H1 (cell line): Measurements from ENCODE around the gene SPRING1. TPM values are rescaled to one million over a fixed set of nuclear protein-coding genes. Genes with fewer than 3 reads are reported as not detected.

Experiments
- CBX8 ChIP-seq: fragments of 300-800, 300-1000 bp; sonication (generic); IDR thresholded peaks from 2 replicates; pipeline ENCODE4 v1.7.1; 2016; ENCODE audit warnings: low read depth, low read length, borderline replicate concordance
- GABPA ChIP-seq: IDR thresholded peaks from 2 replicates; pipeline ENCODE4 v1.6.1; 2011; ENCODE audit warnings: mild to moderate bottlenecking, low read length, moderate library complexity, borderline replicate concordance; ENCODE audit not compliant: insufficient read depth
- KDM4A ChIP-seq: IDR thresholded peaks from one replicate; pipeline ENCODE4 v1.7.1; 2012; ENCODE audit warnings: low read depth, mild to moderate bottlenecking, moderate library complexity, low read length, inconsistent platforms; ENCODE audit not compliant: severe bottlenecking
- POLR2AphosphoS5 ChIP-seq: IDR thresholded peaks from 2 replicates; pipeline ENCODE4 v1.6.1; 2011; ENCODE audit warnings: low read depth, low read length
- POU5F1 ChIP-seq: IDR thresholded peaks from 2 replicates; pipeline ENCODE4 v1.6.1; 2011; ENCODE audit warnings: low read depth, mild to moderate bottlenecking, low read length, moderate library complexity
- SRF ChIP-seq: IDR thresholded peaks from 2 replicates; pipeline ENCODE4 v1.6.1; 2011; ENCODE audit warnings: mild to moderate bottlenecking, low read depth, low read length, moderate library complexity
- TBP ChIP-seq: IDR thresholded peaks from 2 replicates; pipeline ENCODE4 v1.6.1; 2011; ENCODE audit warnings: low read depth, low read length, improper control_type of control experiment
- polyA plus RNA-seq, 7 experiments: library from polyadenylated mRNA; depleted of rRNA in 3 of 7; stranded (reverse) in 5 of 7; unstranded in 2 of 7; fragments of >200 nt in 5 of 7; fragments of 200-250 nt in 2 of 7; gene quantifications; 1 replicate in 5 of 7; 2 replicates in 1 of 7; 4 replicates in 1 of 7; pipeline versions ENCODE4 v1.2.1 to v1.2.3, GENCODE V29; 2011 to 2013; ENCODE audit warnings: missing spikeins in 2 of 7, mixed read lengths in 2 of 7
- total RNA-seq: library from RNA; stranded (reverse); fragmentation: NEBNext Ultra II Directional; extraction: Animal tissue kit (Norgen Biotek cat#: 25700); gene quantifications from 2 replicates; pipeline ENCODE4 v1.2.1, GENCODE V29; 2021

SPRING1 gene
- total and polyA plus RNA-seq, 2 of the 8 experiments (the other 6 are each of a cell fraction or from before 2014, with no cell fraction given), result 14.3 to 46.5 TPM

GRCh38 chr12:116765271-116765670 is 27.4 kb upstream of the SPRING1 start (continued):
- TF ChIP-seq KDM4A, result no peak
- no peak for TF ChIP-seq POLR2AphosphoS5
- TF ChIP-seq GABPA, result no peak
- TF ChIP-seq CBX8, result no peak
- no peak for TF ChIP-seq POU5F1
- no peak for TF ChIP-seq TBP
- no peak for TF ChIP-seq SRF
- TF ChIP-seq, all 59 proteins: peak for 0
